Astrocyte of the cerebellum (primary cell): Measurements from ENCODE around the gene ACO2.
"Not testable (repeated sequence)": the region's sequence is repeated elsewhere in the genome, so short reads cannot be mapped to it uniquely, and the experiment has no call there.

ENCODE experiments used
- DNase-seq: peaks from one replicate; pipeline ENCODE4 v3.0.0-alpha.2; 2011; ENCODE audit warnings: low read depth
- H3K4me3 ChIP-seq: 2 replicates; pipeline ENCODE4 v1.5.1; 2011; ENCODE audit warnings: mild to moderate bottlenecking, low read depth, low read length, moderate library complexity
- CTCF ChIP-seq: IDR thresholded peaks from 2 replicates; pipeline ENCODE4 v1.5.1; 2012; ENCODE audit warnings: low read length, low read depth, moderate library complexity, mild to moderate bottlenecking; ENCODE audit errors: missing control alignments
- in situ Hi-C: cut with HindIII; loops from 2 replicates; pipeline ENCODE4 v1.10.0; 2017; ENCODE audit warnings: low sequenced_read_pairs

The ACO2 gene

GRCh38 chr22:41435560-41435959, 33.4 kb upstream of the ACO2 start:
- TF ChIP-seq CTCF, result no peak
- H3K4me3 ChIP-seq, result no peak overlapping the region

GRCh38 chr22:41436322-41437113, 32.4 kb upstream of the ACO2 start:
- TF ChIP-seq CTCF, result no peak
- in situ Hi-C loops, result no loop called here
- no peak overlapping the region for H3K4me3 ChIP-seq
- no peak for DNase-seq

More at GRCh38 chr22:41435560-41435959, 33.4 kb upstream of the ACO2 start:
- DNase-seq, result no peak
- in situ Hi-C loops, result no loop called here

GRCh38 chr22:41437198-41437597, 31.7 kb upstream of the ACO2 start:
- H3K4me3 ChIP-seq, result no peak overlapping the region
- no peak for TF ChIP-seq CTCF
- in situ Hi-C loops, result no loop called here
- DNase-seq, result no peak

GRCh38 chr22:41440511-41440910, 28.4 kb upstream of the ACO2 start:
- DNase-seq, in situ Hi-C loops, H3K4me3 ChIP-seq: not testable (repeated sequence)

GRCh38 chr22:41442240-41442792, 26.6 kb upstream of the ACO2 start:
- no peak for TF ChIP-seq CTCF
- no peak overlapping the region for H3K4me3 ChIP-seq
- DNase-seq, result no peak
- in situ Hi-C loops, result no loop called here

- in situ Hi-C loops, result loop anchor here (5.0 kb wide), 1 partner anchor 43 kb away; no protein-coding TSS in a partner anchor
- H3K4me3 ChIP-seq, result peak overlapping the region; percentile 100
- DNase-seq, result peak; percentile 96
- no peak for TF ChIP-seq CTCF
These were observed 24.4 kb upstream of the ACO2 start for GRCh38 chr22:41444360-41445128.
